Ovary (tissue), 3 donors: Measurements from ENCODE around the gene IQSEC3.
"Not testable (repeated sequence)": the region's sequence is repeated elsewhere in the genome, so short reads cannot be mapped to it uniquely, and the experiment has no call there.

Experiments used
- CTCF ChIP-seq, 3 donors: fragments of 450-650 bp in 2 of 3; fragments of 200-600 bp in 1 of 3; IDR thresholded peaks; one replicate each; pipeline versions ENCODE4 v1.5.1 to v1.8.0; 2016 to 2022; ENCODE audit warnings: antibody characterized with exemption in 3 of 3, mild to moderate bottlenecking in 1 of 3
- EP300 ChIP-seq: sonication (generic); formaldehyde crosslinking; IDR thresholded peaks from one replicate; pipeline ENCODE4 v1.6.1; 2017; ENCODE audit warnings: antibody characterized with exemption
- POLR2A ChIP-seq: fragments of 450-650 bp; IDR thresholded peaks from one replicate; pipeline ENCODE4 v1.6.1; 2017; ENCODE audit warnings: antibody characterized with exemption, mild to moderate bottlenecking, moderate library complexity
- donor health status: DM: no; HTN: no; CAD: no.

- TF ChIP-seq POLR2A; CTCF (IDR thresholded peaks at IDR 0.05); EP300: not testable (repeated sequence)
Measured at GRCh38 chr12:38775-39174, 27.8 kb upstream of the IQSEC3 start.
